Measurements from ENCODE around the gene ABTB2.

Gene ABTB2

GRCh38 chr11:34105957-34106504, 251.8 kb downstream of the ABTB2 start:
- no peak for DNase-seq (ENCODE audit: low spot score)
- no peak for TF ChIP-seq CTCF (IDR thresholded peaks at IDR 0.05; ENCODE audit: extremely low read depth, missing control alignments)

GRCh38 chr11:34105079-34105956, 252.5 kb downstream of the ABTB2 start, which contains the start of gene NAT10:
Gene NAT10 (plus strand): TSS chr11:34105629. CDS start chr11:34108226, 2,597 bp downstream.
- peak; percentile 90 for DNase-seq (ENCODE audit: low spot score)
- no peak for TF ChIP-seq CTCF (IDR thresholded peaks at IDR 0.05; ENCODE audit: extremely low read depth, missing control alignments)

DNA sequence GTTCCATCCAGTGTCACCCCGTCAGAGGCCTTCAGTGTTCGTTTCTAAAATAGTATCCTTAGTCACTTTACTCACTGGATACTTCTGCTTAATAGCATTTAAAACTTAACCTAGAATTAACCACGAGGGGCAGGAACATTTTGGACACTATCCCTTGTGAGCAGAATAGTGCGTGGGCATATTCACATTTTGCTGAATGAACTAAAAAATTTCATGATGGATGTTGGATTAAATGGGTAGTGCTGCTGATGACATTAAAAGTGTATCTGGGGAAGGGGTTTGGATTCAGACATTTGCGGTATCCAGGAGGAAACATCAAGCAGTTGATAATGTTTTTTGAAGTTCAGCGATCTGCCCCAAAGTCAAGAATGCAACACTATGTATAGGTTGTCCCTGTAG, 253.1 kb downstream of the ABTB2 start:
- no peak for DNase-seq (ENCODE audit: low spot score)
- TF ChIP-seq CTCF (IDR thresholded peaks at IDR 0.05; ENCODE audit: extremely low read depth, missing control alignments): no peak

Data from GM20000 (cell line).